Measurements from ENCODE around the gene RRAS.

The RRAS gene

GRCh38 chr19:49593233-49594113 is 46.5 kb downstream of the RRAS start:
- peak; percentile 94 for DNase-seq

GRCh38 chr19:49592486-49593232 is 47.3 kb downstream of the RRAS start:
- peak; percentile 27 for DNase-seq

- peak; percentile 48 for DNase-seq
Observed at GRCh38 chr19:49591731-49592485, 48.0 kb downstream of the RRAS start.

GRCh38 chr19:49590971-49591730 is 48.8 kb downstream of the RRAS start, which contains the start of gene PRR12:
PRR12 (plus strand) TSS chr19:49591182; CDS start chr19:49591655, 473 bp downstream.
- DNase-seq = peak; percentile 82

- peak; percentile 97 for DNase-seq
Observed at GRCh38 chr19:49590071-49590970, 49.6 kb downstream of the RRAS start.

- DNase-seq = no peak
Observed at GRCh38 chr19:49589502-49589905, 50.4 kb downstream of the RRAS start.

GRCh38 chr19:49588365-49589122 is 51.4 kb downstream of the RRAS start:
- DNase-seq = no peak

- DNase-seq = no peak
Observed at GRCh38 chr19:49587227-49587626, 52.7 kb downstream of the RRAS start.

Data from NCI-H2171 (cell line).